Adipocyte (in vitro differentiated cells): ENCODE data around the gene ANKRD23.

Source experiments
- DNase-seq: peaks from one replicate; pipeline ENCODE4 v3.0.0-alpha.2; 2015; ENCODE audit warnings: low read depth
- H3K27me3 ChIP-seq: replicated peaks from 2 replicates; pipeline ENCODE4 v1.7.0; 2013; ENCODE audit warnings: mild to moderate bottlenecking, low read length, moderate library complexity; ENCODE audit not compliant: control insufficient read depth, insufficient read depth
- H3K36me3 ChIP-seq: 2 replicates; pipeline ENCODE4 v1.7.0; 2013; ENCODE audit warnings: low read length, mild to moderate bottlenecking, moderate library complexity; ENCODE audit not compliant: control insufficient read depth, insufficient read depth, severe bottlenecking
- H3K4me1 ChIP-seq: 2 replicates; pipeline ENCODE4 v1.7.0; 2013; ENCODE audit warnings: mild to moderate bottlenecking, low read length, moderate library complexity; ENCODE audit not compliant: control insufficient read depth, insufficient read depth
- H3K4me3 ChIP-seq: 2 replicates; pipeline ENCODE4 v1.7.0; 2013; ENCODE audit warnings: mild to moderate bottlenecking, low read length, moderate library complexity
- H3K9ac ChIP-seq: 2 replicates; pipeline ENCODE4 v1.7.0; 2013; ENCODE audit warnings: mild to moderate bottlenecking, low read length, moderate library complexity
- H3K9me3 ChIP-seq: 2 replicates; pipeline ENCODE4 v1.7.0; 2013; ENCODE audit warnings: mild to moderate bottlenecking, low read length, moderate library complexity; ENCODE audit not compliant: control insufficient read depth

ANKRD23 gene

GRCh38 chr2:96875498-96876268, 31.9 kb upstream of the ANKRD23 start:
- no peak for DNase-seq
- Histone ChIP-seq H3K9ac (no peak overlapping the region), H3K9me3 (no peaks in the 10 kb centered on the region), H3K36me3 (no peaks in the 10 kb centered on the region), H3K4me1 (peaks cover 6% of the 10 kb centered on the region), H3K4me3 (no peak overlapping the region), H3K27me3 (peaks cover 3% of the 10 kb centered on the region)

GRCh38 chr2:96874198-96874831, 30.5 kb upstream of the ANKRD23 start:
- Histone ChIP-seq H3K36me3 (no peaks in the 10 kb centered on the region), H3K27me3 (peaks cover 3% of the 10 kb centered on the region), H3K4me3 (no peak overlapping the region), H3K9ac (no peak overlapping the region), H3K4me1 (peaks cover 11% of the 10 kb centered on the region), H3K9me3 (no peaks in the 10 kb centered on the region)
- DNase-seq, result no peak

DNA sequence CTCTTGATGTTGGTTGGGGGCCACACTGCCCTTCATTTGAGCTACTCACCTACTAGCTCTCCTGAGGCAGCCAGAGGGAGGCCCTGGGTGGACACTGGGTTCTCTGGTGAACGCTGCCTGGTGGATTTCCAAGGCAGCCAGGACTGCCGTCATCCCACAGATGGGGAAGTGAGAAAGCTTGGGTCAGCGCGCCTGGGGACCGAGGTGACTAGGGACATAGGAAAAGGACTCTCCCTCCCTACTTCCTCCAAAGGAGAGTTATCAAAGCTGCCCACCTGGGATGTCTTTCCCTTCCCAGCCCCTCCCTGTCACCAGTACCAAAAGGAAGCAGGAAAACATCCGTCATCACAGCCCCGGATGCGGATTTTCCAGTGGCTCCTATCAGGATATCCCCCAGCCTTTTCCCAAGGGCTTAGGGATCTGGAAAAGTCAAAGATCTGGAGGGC, 29.9 kb upstream of the ANKRD23 start:
- no peak overlapping the region for H3K9ac ChIP-seq
- H3K4me1 ChIP-seq, result peaks cover 11% of the 10 kb centered on the region
- H3K36me3 ChIP-seq, result no peaks in the 10 kb centered on the region
- no peak overlapping the region for H3K4me3 ChIP-seq
- H3K9me3 ChIP-seq, result no peaks in the 10 kb centered on the region
- DNase-seq, result no peak
- H3K27me3 ChIP-seq, result peaks cover 3% of the 10 kb centered on the region

- no peaks in the 10 kb centered on the region for H3K9me3 ChIP-seq
- peaks cover under 1% of the 10 kb centered on the region for H3K27me3 ChIP-seq
- no peak for DNase-seq
- H3K36me3 ChIP-seq, result no peaks in the 10 kb centered on the region
- H3K9ac ChIP-seq, result no peak overlapping the region
- peaks cover 14% of the 10 kb centered on the region for H3K4me1 ChIP-seq
- H3K4me3 ChIP-seq, result no peak overlapping the region
Measured at GRCh38 chr2:96872591-96873349, 28.9 kb upstream of the ANKRD23 start.

DNA sequence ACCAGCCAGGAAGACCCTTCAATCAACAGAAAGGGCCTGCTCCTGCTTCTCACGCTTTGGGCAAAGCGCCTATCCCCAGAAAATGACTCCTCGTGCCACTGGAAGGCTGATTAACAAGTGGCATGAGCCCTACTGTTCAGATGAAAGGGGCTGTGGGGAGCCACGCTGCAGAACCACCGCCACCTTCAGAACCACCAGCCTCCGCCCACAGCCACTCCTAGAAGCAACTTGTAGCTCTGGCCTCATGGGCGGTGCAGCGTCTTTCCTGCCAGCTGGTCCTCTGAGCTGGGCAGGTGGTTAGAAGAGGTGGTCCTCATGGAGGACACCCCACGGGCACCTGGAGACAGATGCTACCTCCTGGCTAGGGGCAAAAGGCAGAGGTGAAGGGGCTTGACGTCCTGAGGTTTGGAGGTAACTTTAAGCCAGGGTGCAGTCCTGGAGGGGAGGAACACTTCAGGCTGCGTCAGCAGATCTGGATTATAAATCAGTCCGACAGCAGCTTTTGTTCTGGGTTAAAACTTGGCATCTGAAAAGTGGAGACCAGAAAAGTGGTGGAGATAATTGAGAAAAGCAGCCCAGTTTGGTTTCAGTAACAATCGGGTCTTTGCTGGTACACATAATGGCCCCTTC, 26.9 kb upstream of the ANKRD23 start:
- H3K9ac ChIP-seq, result peak overlapping the region; percentile 82
- H3K27me3 ChIP-seq, result no peaks in the 10 kb centered on the region
- H3K9me3 ChIP-seq, result no peaks in the 10 kb centered on the region
- H3K36me3 ChIP-seq, result peaks cover 15% of the 10 kb centered on the region
- H3K4me1 ChIP-seq, result peaks cover 23% of the 10 kb centered on the region
- peak overlapping the region; percentile 80 for H3K4me3 ChIP-seq
- DNase-seq, result no peak

- Histone ChIP-seq H3K36me3 (peaks cover 22% of the 10 kb centered on the region), H3K4me1 (peaks cover 23% of the 10 kb centered on the region), H3K9me3 (no peaks in the 10 kb centered on the region), H3K4me3 (peak within 1 kb of the TSS; percentile 94), H3K9ac (peak within 1 kb of the TSS; percentile 99), H3K27me3 (no peaks in the 10 kb centered on the region)
- peak; percentile 75 for DNase-seq
Measured at GRCh38 chr2:96869822-96870625, 26.2 kb upstream of the ANKRD23 start, which contains the start of gene SEMA4C. SEMA4C (minus strand) TSS chr2:96870080; CDS start chr2:96867886, 2,194 bp downstream.

DNA sequence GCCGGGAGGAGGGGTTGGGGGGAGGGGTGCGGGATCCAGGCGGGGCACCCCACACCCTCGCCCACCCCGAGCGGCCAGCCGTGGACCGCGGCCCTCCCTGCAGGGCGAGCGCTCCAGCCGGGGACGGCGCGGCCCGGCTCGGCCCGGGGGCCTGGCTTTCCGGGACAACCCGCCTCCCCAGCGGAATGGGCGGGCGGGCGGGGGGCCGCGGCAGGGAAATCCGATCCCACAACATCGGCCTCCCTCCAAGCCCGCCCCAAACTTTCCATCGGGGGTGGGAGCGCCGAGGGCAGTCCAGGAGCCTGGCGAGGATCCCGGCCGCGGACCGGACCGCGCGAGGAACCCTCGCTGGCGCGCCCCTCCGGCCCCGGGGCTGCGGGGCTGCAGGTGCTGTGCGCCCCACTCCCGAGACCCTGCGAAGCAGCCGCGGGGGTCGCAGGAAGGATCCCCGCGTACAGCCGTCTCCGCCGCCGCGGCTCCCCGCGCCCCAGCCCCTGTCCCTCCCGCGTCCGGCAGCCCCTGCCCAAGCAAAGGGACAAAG, 25.5 kb upstream of the ANKRD23 start:
- peak; percentile 91 for DNase-seq
- Histone ChIP-seq H3K4me1 (peaks cover 23% of the 10 kb centered on the region), H3K9me3 (no peaks in the 10 kb centered on the region), H3K36me3 (peaks cover 28% of the 10 kb centered on the region), H3K9ac (peak overlapping the region; percentile 99), H3K4me3 (peak overlapping the region; percentile 94), H3K27me3 (no peaks in the 10 kb centered on the region)

DNA sequence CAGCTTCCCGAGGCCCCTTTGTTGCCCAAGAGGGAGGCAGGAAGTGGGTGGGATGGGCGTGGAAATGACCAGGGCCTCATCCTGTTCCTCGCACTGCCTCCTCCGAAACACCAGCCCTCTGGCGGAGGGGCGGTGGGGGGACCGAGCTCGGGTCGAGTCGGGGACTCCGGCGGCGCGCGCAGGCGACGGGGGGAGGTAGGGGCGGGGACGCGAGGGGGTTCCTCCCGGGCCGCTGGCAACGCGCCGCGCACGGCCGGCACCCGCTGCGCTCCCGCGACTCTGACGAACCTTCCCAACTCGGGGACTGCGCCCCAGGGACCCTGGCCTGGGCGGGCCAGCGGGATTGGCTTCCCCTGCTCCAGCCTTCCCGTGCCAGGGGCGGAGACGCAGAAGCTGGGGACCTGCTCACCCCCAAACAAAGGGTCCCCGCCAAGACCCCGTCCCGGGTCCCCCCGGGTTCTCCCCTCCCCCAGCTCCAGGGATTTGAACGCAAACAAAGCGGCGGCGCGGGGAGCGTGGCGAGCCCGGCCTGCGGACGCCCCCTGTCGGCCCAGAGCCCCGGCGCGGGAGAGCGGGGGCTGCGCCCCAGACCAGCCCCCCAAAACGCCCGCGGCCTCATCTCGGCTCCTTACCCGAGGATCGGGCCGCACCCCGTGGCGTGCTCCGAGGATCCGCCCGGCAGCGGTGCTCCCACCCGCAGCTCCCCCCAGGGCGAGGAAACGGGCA, 24.9 kb upstream of the ANKRD23 start:
- DNase-seq, result peak; percentile 97
- H3K27me3 ChIP-seq, result no peaks in the 10 kb centered on the region
- peak overlapping the region; percentile 99 for H3K9ac ChIP-seq
- H3K4me3 ChIP-seq, result peak overlapping the region; percentile 94
- H3K36me3 ChIP-seq, result peaks cover 35% of the 10 kb centered on the region
- H3K4me1 ChIP-seq, result peaks cover 23% of the 10 kb centered on the region
- no peaks in the 10 kb centered on the region for H3K9me3 ChIP-seq

DNA sequence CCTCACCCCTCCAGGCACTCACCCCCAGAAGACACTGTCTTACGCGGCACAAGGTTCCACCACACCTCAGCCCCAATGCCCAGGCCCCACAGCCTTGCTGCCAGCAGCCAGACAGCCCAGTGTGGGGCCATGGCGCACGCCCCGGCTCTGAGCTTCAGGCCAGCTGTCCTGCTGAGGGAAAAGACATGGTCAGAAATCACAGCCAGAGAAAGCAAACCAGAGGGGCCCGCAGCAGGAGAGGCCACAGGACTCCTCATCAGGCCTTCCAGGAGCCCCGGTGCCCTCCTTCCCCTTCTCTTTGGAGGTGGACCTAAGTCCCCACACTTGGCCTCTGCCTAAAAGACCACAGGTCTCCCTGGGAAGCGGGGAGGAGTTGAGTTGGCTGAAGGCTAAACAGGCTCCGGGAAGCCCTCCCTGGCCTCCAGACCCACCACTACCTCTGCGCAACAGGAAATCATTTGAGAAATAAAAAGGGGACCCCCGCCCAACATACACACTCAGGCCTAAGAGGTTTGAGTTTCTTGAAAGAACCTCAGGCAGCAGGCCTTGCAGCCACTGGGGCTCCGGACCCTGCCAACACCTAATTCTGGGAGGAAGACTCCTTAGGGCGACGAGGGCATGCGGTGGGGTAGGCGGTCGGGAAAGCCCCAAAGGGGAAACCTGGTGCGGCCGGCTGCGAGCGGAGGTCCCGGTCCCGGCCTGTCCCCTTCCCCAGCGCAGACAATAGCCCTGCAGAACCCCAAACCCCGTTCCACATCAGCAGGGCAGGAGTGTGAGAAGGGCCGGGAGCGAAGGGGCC, 24.1 kb upstream of the ANKRD23 start:
- H3K27me3 ChIP-seq, result no peaks in the 10 kb centered on the region
- H3K36me3 ChIP-seq, result peaks cover 42% of the 10 kb centered on the region
- DNase-seq, result peak; percentile 56
- H3K4me3 ChIP-seq, result peak overlapping the region; percentile 94
- peak overlapping the region; percentile 99 for H3K9ac ChIP-seq
- H3K9me3 ChIP-seq, result no peaks in the 10 kb centered on the region
- H3K4me1 ChIP-seq, result peaks cover 29% of the 10 kb centered on the region
